Breast epithelium (tissue), 3 donors: ENCODE results near the gene FGGY.

ENCODE experiments used
- POLR2A ChIP-seq: fragments of 450-650 bp; IDR thresholded peaks from one replicate; pipeline ENCODE4 v1.6.1; 2016; ENCODE audit warnings: antibody characterized with exemption, mild to moderate bottlenecking, moderate library complexity
- TF ChIP-seq, protein P1 (sequence below), 3 donors: fragments of 450-650 bp; IDR thresholded peaks; one replicate each; pipeline ENCODE4 v1.5.1; 2016 to 2017; ENCODE audit warnings: antibody characterized with exemption in 3 of 3, mild to moderate bottlenecking in 3 of 3, moderate library complexity in 3 of 3

DNA sequence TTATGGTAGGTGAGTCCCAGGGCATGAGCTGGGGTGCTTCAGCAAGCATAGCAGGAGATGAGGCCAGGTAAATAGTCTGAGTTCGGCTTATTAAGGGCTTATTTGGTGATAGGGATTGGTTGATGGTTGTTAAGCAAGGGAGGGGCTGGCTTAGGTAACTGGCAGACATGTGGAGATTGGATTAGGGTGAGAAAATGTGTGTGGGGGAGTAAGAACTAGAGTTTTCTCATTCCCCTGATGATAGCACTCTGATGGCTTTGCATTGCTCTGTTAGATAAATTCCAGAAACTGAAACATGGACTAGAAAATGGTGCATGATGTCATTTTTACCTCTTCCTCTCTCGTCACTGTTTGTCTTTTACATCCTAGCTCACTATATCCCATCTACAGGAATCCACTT is 53.6 kb downstream of the FGGY start:
- TF ChIP-seq, protein P1, sequence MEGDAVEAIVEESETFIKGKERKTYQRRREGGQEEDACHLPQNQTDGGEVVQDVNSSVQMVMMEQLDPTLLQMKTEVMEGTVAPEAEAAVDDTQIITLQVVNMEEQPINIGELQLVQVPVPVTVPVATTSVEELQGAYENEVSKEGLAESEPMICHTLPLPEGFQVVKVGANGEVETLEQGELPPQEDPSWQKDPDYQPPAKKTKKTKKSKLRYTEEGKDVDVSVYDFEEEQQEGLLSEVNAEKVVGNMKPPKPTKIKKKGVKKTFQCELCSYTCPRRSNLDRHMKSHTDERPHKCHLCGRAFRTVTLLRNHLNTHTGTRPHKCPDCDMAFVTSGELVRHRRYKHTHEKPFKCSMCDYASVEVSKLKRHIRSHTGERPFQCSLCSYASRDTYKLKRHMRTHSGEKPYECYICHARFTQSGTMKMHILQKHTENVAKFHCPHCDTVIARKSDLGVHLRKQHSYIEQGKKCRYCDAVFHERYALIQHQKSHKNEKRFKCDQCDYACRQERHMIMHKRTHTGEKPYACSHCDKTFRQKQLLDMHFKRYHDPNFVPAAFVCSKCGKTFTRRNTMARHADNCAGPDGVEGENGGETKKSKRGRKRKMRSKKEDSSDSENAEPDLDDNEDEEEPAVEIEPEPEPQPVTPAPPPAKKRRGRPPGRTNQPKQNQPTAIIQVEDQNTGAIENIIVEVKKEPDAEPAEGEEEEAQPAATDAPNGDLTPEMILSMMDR (IDR thresholded peaks at IDR 0.05), result no peak
- no peak for TF ChIP-seq POLR2A
